Endodermal cell (in vitro differentiated cells): ENCODE data around the gene SDK2. TPM values are rescaled to one million over a fixed set of nuclear protein-coding genes. Genes with fewer than 3 reads are reported as not detected.

Experiments used
- DNase-seq: peaks from one replicate; pipeline ENCODE4 v3.0.0-alpha.2; 2017
- H3K27ac ChIP-seq: 2 replicates; pipeline ENCODE4 v1.5.1; 2013; ENCODE audit warnings: mild to moderate bottlenecking, low read depth, low read length, moderate library complexity
- H3K27me3 ChIP-seq: 2 replicates; pipeline ENCODE4 v1.6.1; 2013; ENCODE audit warnings: mild to moderate bottlenecking, low read length, moderate library complexity; ENCODE audit not compliant: insufficient read depth, control insufficient read depth, poor library complexity, severe bottlenecking
- H3K36me3 ChIP-seq: 2 replicates; pipeline ENCODE4 v1.7.0; 2013; ENCODE audit warnings: mild to moderate bottlenecking, low read length, moderate library complexity; ENCODE audit not compliant: control insufficient read depth, insufficient read depth
- H3K4me1 ChIP-seq: one replicate; pipeline ENCODE4 v1.7.0; 2013; ENCODE audit warnings: low read length; ENCODE audit not compliant: control insufficient read depth, insufficient read depth
- H3K4me3 ChIP-seq: 2 replicates; pipeline ENCODE4 v1.5.1; 2013; ENCODE audit warnings: mild to moderate bottlenecking, low read length, moderate library complexity
- H3K9ac ChIP-seq: 2 replicates; pipeline ENCODE4 v1.6.1; 2013; ENCODE audit warnings: mild to moderate bottlenecking, low read length, moderate library complexity; ENCODE audit not compliant: poor library complexity, severe bottlenecking; ENCODE audit errors: extremely low read depth
- H3K9me3 ChIP-seq: 2 replicates; pipeline ENCODE4 v1.6.1; 2013; ENCODE audit warnings: mild to moderate bottlenecking, low read length, moderate library complexity; ENCODE audit not compliant: control insufficient read depth
- H3K27ac Mint-ChIP-seq: 2 replicates; pipeline ENCODE4 v1.8.0; 2020; ENCODE audit warnings: mixed read lengths
- H3K27me3 Mint-ChIP-seq: 2 replicates; pipeline ENCODE4 v1.8.0; 2021; ENCODE audit warnings: mild to moderate bottlenecking, mixed read lengths; ENCODE audit not compliant: insufficient read depth
- H3K36me3 Mint-ChIP-seq: 2 replicates; pipeline ENCODE4 v1.8.0; 2020; ENCODE audit warnings: low read depth, mixed read lengths
- H3K4me1 Mint-ChIP-seq: 2 replicates; pipeline ENCODE4 v1.8.0; 2020; ENCODE audit warnings: mixed read lengths
- H3K4me3 Mint-ChIP-seq: 2 replicates; pipeline ENCODE4 v1.8.0; 2020; ENCODE audit warnings: mild to moderate bottlenecking, moderate library complexity, mixed read lengths
- H3K9me3 Mint-ChIP-seq: 2 replicates; pipeline ENCODE4 v1.8.0; 2020; ENCODE audit warnings: mild to moderate bottlenecking, mixed read lengths
- CTCF ChIP-seq: fragments of 200-600 bp; sonication (generic); conservative IDR thresholded peaks from 2 replicates; pipeline ENCODE4 v1.5.0; 2021; ENCODE audit warnings: antibody characterized with exemption, mild to moderate bottlenecking
- WGBS, 2 experiments: methylation state at CpG; one replicate each; pipeline versions ENCODE4 v1.1.5 to v1.1.7; 2013; ENCODE audit warnings: missing lambda C conversion rate in 2 of 2, mixed read lengths in 1 of 2; ENCODE audit not compliant: insufficient coverage in 1 of 2, insufficient read length in 1 of 2; 5-methylcytosine and 5-hydroxymethylcytosine counted together
- total RNA-seq, 2 donors: library from RNA; stranded (reverse); fragmentation: NEBNext Ultra II Directional in 1 of 2; extraction: Animal tissue kit (Norgen Biotek cat#: 25700) in 1 of 2; gene quantifications; 2 replicates in 1 of 2; 3 replicates in 1 of 2; pipeline ENCODE4 v1.2.1, GENCODE V29; 2021

SDK2 gene
- total RNA-seq, 2 donors from 2014 or later = 5.9 to 7.0 TPM

- Mint-ChIP-seq H3K36me3 (no peaks in the 10 kb centered on the region), H3K9me3 (no peaks in the 10 kb centered on the region), H3K4me1 (peaks cover 31% of the 10 kb centered on the region), H3K27ac (no peak overlapping the region), H3K27me3 (no peaks in the 10 kb centered on the region), H3K4me3 (no peak overlapping the region)
- no peak for TF ChIP-seq CTCF
- no peak overlapping the region for H3K9ac ChIP-seq
- 91 to 97% methylated on average over 5 to 13 of the region's 13 CpGs for WGBS, 2 experiments
- H3K4me1 ChIP-seq = peaks cover 9% of the 10 kb centered on the region
- no peak overlapping the region for H3K27ac ChIP-seq
- no peaks in the 10 kb centered on the region for H3K9me3 ChIP-seq
- H3K4me3 ChIP-seq = no peak overlapping the region
- no peaks in the 10 kb centered on the region for H3K36me3 ChIP-seq
- H3K27me3 ChIP-seq = no peaks in the 10 kb centered on the region
- no peak for DNase-seq
These were observed 306.2 kb downstream of the SDK2 start for GRCh38 chr17:73338050-73338521.

GRCh38 chr17:73337330-73337710 is 306.9 kb downstream of the SDK2 start:
- no peak for TF ChIP-seq CTCF
- 76 to 92% methylated on average over 2 to 4 of the region's 4 CpGs for WGBS, 2 experiments
- Histone ChIP-seq H3K4me1 (peaks cover 6% of the 10 kb centered on the region), H3K27ac (no peak overlapping the region), H3K4me3 (no peak overlapping the region), H3K27me3 (no peaks in the 10 kb centered on the region), H3K36me3 (no peaks in the 10 kb centered on the region), H3K9ac (no peak overlapping the region), H3K9me3 (no peaks in the 10 kb centered on the region)
- Mint-ChIP-seq H3K27ac (no peak overlapping the region), H3K4me3 (no peak overlapping the region), H3K36me3 (no peaks in the 10 kb centered on the region), H3K27me3 (no peaks in the 10 kb centered on the region), H3K4me1 (peaks cover 27% of the 10 kb centered on the region), H3K9me3 (no peaks in the 10 kb centered on the region)
- DNase-seq = no peak

DNA sequence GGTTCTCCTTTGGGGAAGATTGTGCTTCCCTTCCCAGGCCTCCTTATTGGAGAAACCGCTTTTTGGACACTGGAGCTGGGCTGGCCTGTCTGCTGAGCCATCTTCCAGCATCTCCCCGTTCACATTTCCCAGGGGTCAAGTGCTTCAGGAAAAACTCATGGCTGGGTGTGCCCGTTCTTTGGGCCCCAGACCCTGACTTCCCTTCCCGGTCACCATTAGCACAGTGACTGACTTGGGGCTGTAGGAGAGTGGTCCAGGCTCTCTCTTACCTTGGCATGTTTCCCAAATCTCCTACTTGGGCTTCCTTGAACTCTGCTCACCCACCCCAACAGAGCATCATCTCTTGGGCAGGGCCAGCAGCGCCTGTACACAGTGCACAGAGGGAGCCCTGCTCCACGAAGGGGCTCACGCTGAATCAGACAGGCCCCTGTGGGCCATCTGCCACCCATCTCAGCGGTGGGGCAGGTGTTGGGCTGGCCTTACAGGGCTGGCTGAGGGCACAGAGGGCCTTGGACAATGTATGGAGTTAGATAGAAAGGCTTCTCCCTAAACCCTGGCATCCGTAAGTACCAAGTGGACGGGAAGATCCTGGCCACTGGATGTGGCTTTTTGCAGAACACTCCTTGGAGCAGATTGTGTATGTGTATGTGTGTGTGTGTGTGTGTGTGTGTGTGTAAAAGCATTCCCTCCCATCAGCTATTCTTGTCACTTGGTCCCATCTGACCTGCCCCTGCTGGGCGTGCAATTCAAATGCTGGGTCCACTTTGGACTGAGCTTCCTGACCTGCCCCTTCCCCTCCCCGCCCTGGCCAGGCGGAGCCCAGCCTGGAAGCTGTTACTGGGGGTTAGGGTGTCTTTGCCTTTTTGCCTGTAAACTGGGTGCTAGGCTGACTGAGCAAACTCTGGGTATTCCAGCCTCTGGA is 307.6 kb downstream of the SDK2 start:
- no peak for TF ChIP-seq CTCF
- Histone ChIP-seq H3K27ac (no peak overlapping the region), H3K27me3 (no peaks in the 10 kb centered on the region), H3K9me3 (no peaks in the 10 kb centered on the region), H3K4me3 (no peak overlapping the region), H3K36me3 (no peaks in the 10 kb centered on the region), H3K9ac (no peak overlapping the region), H3K4me1 (peaks cover 3% of the 10 kb centered on the region)
- Mint-ChIP-seq H3K9me3 (no peaks in the 10 kb centered on the region), H3K4me1 (peaks cover 22% of the 10 kb centered on the region), H3K27me3 (no peaks in the 10 kb centered on the region), H3K36me3 (no peaks in the 10 kb centered on the region), H3K4me3 (no peak overlapping the region), H3K27ac (no peak overlapping the region)
- WGBS, 2 experiments = 88 to 89% methylated on average over 8 to 13 of the region's 13 CpGs
- no peak for DNase-seq
